ENCODE results near the gene LIN7B. TPM values are rescaled to one million over a fixed set of nuclear protein-coding genes. Genes with fewer than 3 reads are reported as not detected.

Gene LIN7B
- total and polyA plus RNA-seq, 9 of the 15 experiments (the other 6 are each of a cell fraction or from before 2014, with no cell fraction given): 0.89 to 15.7 (median 4.0) TPM

- TF ChIP-seq, protein P1, sequence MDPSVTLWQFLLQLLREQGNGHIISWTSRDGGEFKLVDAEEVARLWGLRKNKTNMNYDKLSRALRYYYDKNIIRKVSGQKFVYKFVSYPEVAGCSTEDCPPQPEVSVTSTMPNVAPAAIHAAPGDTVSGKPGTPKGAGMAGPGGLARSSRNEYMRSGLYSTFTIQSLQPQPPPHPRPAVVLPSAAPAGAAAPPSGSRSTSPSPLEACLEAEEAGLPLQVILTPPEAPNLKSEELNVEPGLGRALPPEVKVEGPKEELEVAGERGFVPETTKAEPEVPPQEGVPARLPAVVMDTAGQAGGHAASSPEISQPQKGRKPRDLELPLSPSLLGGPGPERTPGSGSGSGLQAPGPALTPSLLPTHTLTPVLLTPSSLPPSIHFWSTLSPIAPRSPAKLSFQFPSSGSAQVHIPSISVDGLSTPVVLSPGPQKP (CRISPR knock-in tag; IDR thresholded peaks at IDR 0.05): no peak
- TF ChIP-seq ZNF511 (CRISPR knock-in tag; IDR thresholded peaks at IDR 0.05): no peak; the same call in 1 of the 2 replicates
- TF ChIP-seq SREBF1 (IDR thresholded peaks at IDR 0.05; ENCODE audit: borderline replicate concordance, low read depth, low read length): peak; percentile 96
- TF ChIP-seq, protein P2, sequence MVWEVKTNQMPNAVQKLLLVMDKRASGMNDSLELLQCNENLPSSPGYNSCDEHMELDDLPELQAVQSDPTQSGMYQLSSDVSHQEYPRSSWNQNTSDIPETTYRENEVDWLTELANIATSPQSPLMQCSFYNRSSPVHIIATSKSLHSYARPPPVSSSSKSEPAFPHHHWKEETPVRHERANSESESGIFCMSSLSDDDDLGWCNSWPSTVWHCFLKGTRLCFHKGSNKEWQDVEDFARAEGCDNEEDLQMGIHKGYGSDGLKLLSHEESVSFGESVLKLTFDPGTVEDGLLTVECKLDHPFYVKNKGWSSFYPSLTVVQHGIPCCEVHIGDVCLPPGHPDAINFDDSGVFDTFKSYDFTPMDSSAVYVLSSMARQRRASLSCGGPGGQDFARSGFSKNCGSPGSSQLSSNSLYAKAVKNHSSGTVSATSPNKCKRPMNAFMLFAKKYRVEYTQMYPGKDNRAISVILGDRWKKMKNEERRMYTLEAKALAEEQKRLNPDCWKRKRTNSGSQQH (CRISPR knock-in tag; IDR thresholded peaks at IDR 0.05): no peak
- TF ChIP-seq, protein P3, sequence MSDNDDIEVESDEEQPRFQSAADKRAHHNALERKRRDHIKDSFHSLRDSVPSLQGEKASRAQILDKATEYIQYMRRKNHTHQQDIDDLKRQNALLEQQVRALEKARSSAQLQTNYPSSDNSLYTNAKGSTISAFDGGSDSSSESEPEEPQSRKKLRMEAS (CRISPR knock-in tag; IDR thresholded peaks at IDR 0.05): no peak
- no peak for TF ChIP-seq GTF2A2 (tag; IDR thresholded peaks at IDR 0.05)
- TF ChIP-seq ZNF551 (CRISPR knock-in tag; IDR thresholded peaks at IDR 0.05): no peak
- TF ChIP-seq MAFF (IDR thresholded peaks at IDR 0.05; ENCODE audit: low read length): 0 out of 2 replicates have a peak, but pooled peaks have one; percentile 16
- peak; percentile 9; the same call in 1 of the 2 replicates for TF ChIP-seq RBFOX2 (IDR thresholded peaks at IDR 0.05; ENCODE audit: low read depth, low read length)
- no peak for TF ChIP-seq CREB5 (CRISPR knock-in tag; IDR thresholded peaks at IDR 0.05)
- TF ChIP-seq HNRNPL (IDR thresholded peaks at IDR 0.05; ENCODE audit: low read depth, low read length): no peak
- TF ChIP-seq GTF2F1 (IDR thresholded peaks at IDR 0.05; ENCODE audit: low read depth, low read length): no peak
- no peak for TF ChIP-seq ZNF133 (CRISPR knock-in tag; IDR thresholded peaks at IDR 0.05)
- peak; percentile 75 for TF ChIP-seq NEUROD1 (IDR thresholded peaks at IDR 0.05; ENCODE audit: borderline replicate concordance, low read depth, low read length, partially characterized antibody)
- no peak for TF ChIP-seq TCF7 (IDR thresholded peaks at IDR 0.05; ENCODE audit: borderline replicate concordance)
Observed at GRCh38 chr19:49149652-49150105, 35.5 kb downstream of the LIN7B start (continued).
